Neutrophil (primary cell): ENCODE data around the gene ERG.
A peak's percentile ranks its signal among the peaks of the same experiment; 100 is the strongest.

Experiments used
- H3K27ac ChIP-seq: fragments of 200-600 bp; sonication (generic); 2 replicates; pipeline ENCODE4 v1.5.1; 2016; ENCODE audit warnings: mild to moderate bottlenecking, moderate library complexity
- H3K27me3 ChIP-seq: fragments of 200-600 bp; sonication (generic); 2 replicates; pipeline ENCODE4 v1.6.0; 2016; ENCODE audit warnings: mild to moderate bottlenecking
- H3K36me3 ChIP-seq: fragments of 200-600 bp; sonication (generic); 2 replicates; pipeline ENCODE4 v1.5.1; 2017
- H3K4me1 ChIP-seq, 2 experiments: fragments of 200-600 bp in 1 of 2; sonication (generic) in 1 of 2; 1 replicate in 1 of 2; 2 replicates in 1 of 2; pipeline versions ENCODE4 v1.5.1 to v1.6.1; 2013 to 2016; ENCODE audit warnings: low read depth in 1 of 2, low read length in 1 of 2, mild to moderate bottlenecking in 1 of 2, moderate library complexity in 1 of 2; ENCODE audit not compliant: control insufficient read depth in 1 of 2, insufficient read depth in 1 of 2
- H3K4me3 ChIP-seq, 2 experiments: fragments of 200-600 bp in 1 of 2; sonication (generic) in 1 of 2; 1 replicate in 1 of 2; 2 replicates in 1 of 2; pipeline ENCODE4 v1.5.1; 2013 to 2016; ENCODE audit warnings: low read depth in 1 of 2, low read length in 1 of 2, mild to moderate bottlenecking in 1 of 2, moderate library complexity in 1 of 2
- H3K9me3 ChIP-seq: fragments of 200-600 bp; sonication (generic); 2 replicates; pipeline ENCODE4 v1.5.1; 2016
- TF ChIP-seq, protein P1 (sequence below): fragments of 200-600 bp; sonication (generic); IDR thresholded peaks from 2 replicates; pipeline ENCODE4 v1.5.1; 2016; ENCODE audit warnings: antibody characterized with exemption

The ERG gene

DNA sequence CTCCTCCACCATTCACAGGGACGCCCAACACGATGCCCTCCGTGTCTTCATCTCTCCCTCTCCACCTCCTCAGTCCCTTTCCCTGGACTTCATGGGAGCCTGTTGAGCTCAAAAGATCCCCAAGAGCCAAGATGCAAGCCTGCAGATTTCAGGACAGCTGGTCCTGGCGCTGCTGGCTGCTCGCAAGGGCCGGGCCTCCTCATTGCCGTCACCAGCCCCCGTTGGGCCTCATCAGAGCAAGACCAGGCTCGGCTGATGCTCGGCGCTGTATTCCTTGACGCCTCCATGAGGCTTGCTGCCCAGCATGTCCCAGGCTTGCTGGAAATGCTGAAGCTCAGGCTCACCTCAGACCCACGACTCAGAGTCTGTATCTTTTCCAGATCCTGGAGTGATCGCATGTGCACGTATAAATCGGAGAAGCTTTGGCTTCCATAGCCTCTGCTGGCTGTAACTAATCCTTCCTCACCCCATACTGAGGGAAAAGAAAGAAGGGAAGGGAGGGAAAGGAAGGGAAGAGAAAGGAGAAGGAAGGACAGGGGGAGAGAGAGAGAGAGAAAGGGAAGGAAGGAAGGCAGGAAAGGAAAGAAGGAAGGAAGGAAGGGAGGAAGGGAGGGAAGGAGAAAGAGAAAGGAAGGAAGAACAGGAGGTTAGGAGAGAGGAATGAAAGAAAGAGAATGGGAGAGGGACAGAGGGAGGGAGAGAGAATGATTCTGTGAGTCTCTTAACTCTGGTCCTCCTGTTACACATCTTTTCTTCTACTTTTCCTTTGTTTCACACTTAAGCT, 146.9 kb downstream of the ERG start:
- H3K27ac ChIP-seq, result peak overlapping the region; percentile 82

DNA sequence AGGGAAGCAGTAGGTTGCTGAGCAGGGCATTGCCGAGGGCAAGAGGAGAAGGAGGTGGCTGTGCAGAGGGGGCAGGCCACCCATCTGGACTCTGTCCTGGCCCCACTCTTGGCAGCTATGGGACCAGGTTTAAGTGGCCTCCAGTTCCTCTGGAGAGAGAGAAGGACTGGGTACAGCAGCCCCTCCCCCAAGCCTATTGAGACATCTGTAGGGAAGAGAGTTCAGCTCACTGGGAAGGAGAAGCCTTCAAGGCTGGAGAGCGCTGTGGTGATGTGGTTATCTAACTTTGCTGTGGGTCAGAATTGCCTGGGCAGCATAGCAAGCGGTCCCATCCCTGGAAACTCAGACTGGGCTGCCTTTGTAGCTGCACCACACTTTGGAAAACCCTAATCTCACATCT, 147.6 kb downstream of the ERG start:
- H3K36me3 ChIP-seq, result no peaks in the 10 kb centered on the region
- H3K27ac ChIP-seq, result peak overlapping the region; percentile 82
- H3K4me3 ChIP-seq, result no peak overlapping the region
- no peaks in the 10 kb centered on the region for H3K27me3 ChIP-seq
- no peaks in the 10 kb centered on the region for H3K9me3 ChIP-seq
- H3K4me1 ChIP-seq, result peaks cover 34 to 40% of the 10 kb centered on the region in 2 experiments
- TF ChIP-seq, protein P1, sequence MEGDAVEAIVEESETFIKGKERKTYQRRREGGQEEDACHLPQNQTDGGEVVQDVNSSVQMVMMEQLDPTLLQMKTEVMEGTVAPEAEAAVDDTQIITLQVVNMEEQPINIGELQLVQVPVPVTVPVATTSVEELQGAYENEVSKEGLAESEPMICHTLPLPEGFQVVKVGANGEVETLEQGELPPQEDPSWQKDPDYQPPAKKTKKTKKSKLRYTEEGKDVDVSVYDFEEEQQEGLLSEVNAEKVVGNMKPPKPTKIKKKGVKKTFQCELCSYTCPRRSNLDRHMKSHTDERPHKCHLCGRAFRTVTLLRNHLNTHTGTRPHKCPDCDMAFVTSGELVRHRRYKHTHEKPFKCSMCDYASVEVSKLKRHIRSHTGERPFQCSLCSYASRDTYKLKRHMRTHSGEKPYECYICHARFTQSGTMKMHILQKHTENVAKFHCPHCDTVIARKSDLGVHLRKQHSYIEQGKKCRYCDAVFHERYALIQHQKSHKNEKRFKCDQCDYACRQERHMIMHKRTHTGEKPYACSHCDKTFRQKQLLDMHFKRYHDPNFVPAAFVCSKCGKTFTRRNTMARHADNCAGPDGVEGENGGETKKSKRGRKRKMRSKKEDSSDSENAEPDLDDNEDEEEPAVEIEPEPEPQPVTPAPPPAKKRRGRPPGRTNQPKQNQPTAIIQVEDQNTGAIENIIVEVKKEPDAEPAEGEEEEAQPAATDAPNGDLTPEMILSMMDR, result no peak

More for the DNA sequence above, 146.9 kb downstream of the ERG start:
- no peaks in the 10 kb centered on the region for H3K27me3 ChIP-seq
- peaks cover 34 to 40% of the 10 kb centered on the region in 2 experiments for H3K4me1 ChIP-seq
- no peaks in the 10 kb centered on the region for H3K9me3 ChIP-seq
- no peaks in the 10 kb centered on the region for H3K36me3 ChIP-seq
- no peak overlapping the region for H3K4me3 ChIP-seq
- TF ChIP-seq, protein P1, result no peak

DNA sequence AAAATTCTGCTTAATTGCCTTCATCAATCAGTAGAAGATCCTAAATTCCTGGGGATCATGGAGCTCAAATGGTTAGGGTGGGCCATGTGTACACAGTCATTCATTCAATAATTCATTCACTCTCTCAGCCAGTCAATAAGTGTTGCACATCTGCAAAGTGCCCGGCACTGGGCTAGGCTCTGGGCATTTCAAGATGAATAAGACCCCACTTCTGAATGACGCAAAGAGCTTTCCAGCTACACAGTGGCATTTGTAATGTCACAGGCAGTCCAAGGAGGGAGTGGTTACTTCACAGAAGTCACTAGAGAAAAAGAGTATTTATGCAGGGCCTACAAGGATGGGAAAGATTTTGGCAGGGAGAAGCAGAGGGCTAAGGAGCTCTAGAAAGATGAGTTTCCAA, 148.3 kb downstream of the ERG start:
- Histone ChIP-seq H3K9me3 (no peaks in the 10 kb centered on the region), H3K27ac (no peak overlapping the region), H3K4me3 (no peak overlapping the region), H3K36me3 (no peaks in the 10 kb centered on the region), H3K27me3 (no peaks in the 10 kb centered on the region), H3K4me1 (peaks cover 37 to 41% of the 10 kb centered on the region in 2 experiments)
- TF ChIP-seq, protein P1, result no peak

DNA sequence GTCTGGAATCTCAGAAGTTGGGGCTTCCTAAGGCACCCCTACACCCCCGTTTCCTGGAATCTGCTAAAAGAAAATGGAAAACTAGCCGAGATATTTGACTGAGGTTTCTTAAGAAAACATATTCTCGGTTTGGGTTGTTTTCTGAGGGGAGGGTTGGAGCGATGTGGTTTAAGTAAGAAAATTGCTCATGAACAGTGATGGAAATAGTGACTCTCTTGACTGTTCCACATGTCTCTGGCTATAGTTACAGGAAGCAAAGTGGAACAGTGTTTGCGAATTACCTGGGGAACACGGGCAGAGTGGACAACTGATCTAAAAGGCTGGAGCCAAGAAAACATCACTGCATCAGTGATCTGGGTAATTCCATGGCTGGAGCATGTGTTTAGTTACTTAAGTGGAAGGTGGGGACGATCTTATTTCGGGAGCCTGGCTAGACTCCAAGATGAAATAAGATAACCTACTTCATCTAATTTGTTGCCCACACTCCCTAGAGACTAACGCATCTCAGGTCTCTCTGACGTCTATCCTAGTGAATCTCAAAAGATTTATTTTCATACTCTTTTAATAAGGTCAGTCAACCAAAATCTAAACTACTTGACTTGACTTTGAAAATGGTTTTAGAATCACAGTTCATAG, 149.0 kb downstream of the ERG start:
- TF ChIP-seq, protein P1, result no peak
- no peaks in the 10 kb centered on the region for H3K36me3 ChIP-seq

DNA sequence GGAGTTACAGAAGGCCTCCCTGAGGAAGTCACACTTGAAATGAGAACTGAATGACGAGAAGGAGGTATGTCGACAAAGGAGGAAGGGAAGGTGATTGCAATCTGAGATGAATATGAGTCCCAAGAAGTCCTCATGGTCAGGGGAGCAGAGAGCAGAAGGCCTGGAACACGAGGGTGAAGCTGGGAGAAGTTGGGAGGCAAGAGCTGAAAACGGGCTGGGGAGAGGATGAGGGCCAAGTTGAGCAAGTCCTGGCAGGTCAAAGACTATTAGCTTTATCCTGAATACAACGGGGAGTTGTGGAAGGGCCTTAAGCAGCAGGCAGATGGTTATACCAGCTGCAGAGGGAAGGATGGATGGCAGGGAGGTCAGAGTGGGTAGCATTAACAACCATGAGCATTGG, 152.0 kb downstream of the ERG start:
- H3K27me3 ChIP-seq, result no peaks in the 10 kb centered on the region
- peak overlapping the region; percentile 56 for H3K27ac ChIP-seq
- TF ChIP-seq, protein P1, result no peak
- H3K4me3 ChIP-seq, result no peak overlapping the region
- H3K36me3 ChIP-seq, result no peaks in the 10 kb centered on the region
- H3K4me1 ChIP-seq, result peaks cover 22 to 27% of the 10 kb centered on the region in 2 experiments
- no peaks in the 10 kb centered on the region for H3K9me3 ChIP-seq

More for the DNA sequence above, 149.0 kb downstream of the ERG start:
- H3K4me1 ChIP-seq, result peaks cover 37 to 41% of the 10 kb centered on the region in 2 experiments
- H3K4me3 ChIP-seq, result no peak overlapping the region
- no peaks in the 10 kb centered on the region for H3K27me3 ChIP-seq
- no peak overlapping the region for H3K27ac ChIP-seq
- H3K9me3 ChIP-seq, result no peaks in the 10 kb centered on the region
